ENCODE results near the gene TMEM132D.

Gene TMEM132D

GRCh38 chr12:129727100-129727499 lies 176.7 kb downstream of the TMEM132D start:
- TF ChIP-seq CTCF (conservative IDR thresholded peaks at IDR 0.05; ENCODE audit: control insufficient read depth, insufficient read depth, low read depth, low read length) = no peak
- no peak for DNase-seq (ENCODE audit: low read depth)

GRCh38 chr12:129723260-129723659 lies 180.6 kb downstream of the TMEM132D start:
- DNase-seq (ENCODE audit: low read depth) = no peak
- no peak overlapping the region for H3K4me3 ChIP-seq (ENCODE audit: control insufficient read depth, low read depth, low read length)
- no peak for TF ChIP-seq CTCF (conservative IDR thresholded peaks at IDR 0.05; ENCODE audit: control insufficient read depth, insufficient read depth, low read depth, low read length)

More at GRCh38 chr12:129727100-129727499, 176.7 kb downstream of the TMEM132D start:
- no peak overlapping the region for H3K4me3 ChIP-seq (ENCODE audit: control insufficient read depth, low read depth, low read length)

- DNase-seq (ENCODE audit: low read depth) = no peak
- no peak for TF ChIP-seq CTCF (conservative IDR thresholded peaks at IDR 0.05; ENCODE audit: control insufficient read depth, insufficient read depth, low read depth, low read length)
- no peak overlapping the region for H3K4me3 ChIP-seq (ENCODE audit: control insufficient read depth, low read depth, low read length)
These were observed 183.2 kb downstream of the TMEM132D start for GRCh38 chr12:129720618-129721017.

GRCh38 chr12:129719416-129719815 lies 184.4 kb downstream of the TMEM132D start:
- no peak overlapping the region for H3K4me3 ChIP-seq (ENCODE audit: control insufficient read depth, low read depth, low read length)
- no peak for TF ChIP-seq CTCF (conservative IDR thresholded peaks at IDR 0.05; ENCODE audit: control insufficient read depth, insufficient read depth, low read depth, low read length)
- no peak for DNase-seq (ENCODE audit: low read depth)

GRCh38 chr12:129717438-129717837 lies 186.4 kb downstream of the TMEM132D start:
- H3K4me3 ChIP-seq (ENCODE audit: control insufficient read depth, low read depth, low read length) = no peak overlapping the region
- TF ChIP-seq CTCF (conservative IDR thresholded peaks at IDR 0.05; ENCODE audit: control insufficient read depth, insufficient read depth, low read depth, low read length) = no peak
- DNase-seq (ENCODE audit: low read depth) = no peak

- DNase-seq (ENCODE audit: low read depth) = no peak
- no peak for TF ChIP-seq CTCF (conservative IDR thresholded peaks at IDR 0.05; ENCODE audit: control insufficient read depth, insufficient read depth, low read depth, low read length)
- no peak overlapping the region for H3K4me3 ChIP-seq (ENCODE audit: control insufficient read depth, low read depth, low read length)
These were observed 187.0 kb downstream of the TMEM132D start for GRCh38 chr12:129716825-129717224.

- DNase-seq (ENCODE audit: low read depth) = no peak
- no peak for TF ChIP-seq CTCF (conservative IDR thresholded peaks at IDR 0.05; ENCODE audit: control insufficient read depth, insufficient read depth, low read depth, low read length)
- H3K4me3 ChIP-seq (ENCODE audit: control insufficient read depth, low read depth, low read length) = no peak overlapping the region
These were observed 197.1 kb downstream of the TMEM132D start for GRCh38 chr12:129706716-129707115.

All from fibroblast of mammary gland (primary cell).